Mesenchymal stem cell (in vitro differentiated cells and primary cell): ENCODE results near the gene TNS4.
A peak's percentile ranks its signal among the peaks of the same experiment; 100 is the strongest.

Source experiments
- DNase-seq: peaks from one replicate; pipeline ENCODE4 v3.0.0-alpha.2; 2013
- H2AFZ ChIP-seq: one replicate; pipeline ENCODE4 v1.6.1; 2013; ENCODE audit warnings: low read depth, mild to moderate bottlenecking, control low read depth, inconsistent platforms, low read length, moderate library complexity
- H2AK5ac ChIP-seq: 2 replicates; pipeline ENCODE4 v1.6.1; 2013; ENCODE audit warnings: low read length, moderate library complexity, mild to moderate bottlenecking, inconsistent platforms; ENCODE audit not compliant: severe bottlenecking
- H2BK120ac ChIP-seq: one replicate; pipeline ENCODE4 v1.6.1; 2013; ENCODE audit warnings: low read depth, mild to moderate bottlenecking, inconsistent platforms, low read length, moderate library complexity
- H2BK12ac ChIP-seq, 2 experiments: one replicate each; pipeline ENCODE4 v1.6.1; 2013; ENCODE audit warnings: inconsistent platforms in 2 of 2, low read length in 2 of 2, mild to moderate bottlenecking in 2 of 2, moderate library complexity in 2 of 2, control low read depth in 1 of 2
- H2BK15ac ChIP-seq: one replicate; pipeline ENCODE4 v1.6.1; 2013; ENCODE audit warnings: mild to moderate bottlenecking, low read depth, inconsistent platforms; ENCODE audit not compliant: poor library complexity, severe bottlenecking
- H2BK5ac ChIP-seq: 2 replicates; pipeline ENCODE4 v1.6.1; 2013; ENCODE audit warnings: low read depth, mild to moderate bottlenecking, low read length, control low read depth, inconsistent platforms; ENCODE audit not compliant: poor library complexity, severe bottlenecking
- H3K14ac ChIP-seq, 2 experiments: one replicate each; pipeline ENCODE4 v1.6.1; 2013; ENCODE audit warnings: inconsistent platforms in 2 of 2, low read length in 2 of 2, control low read depth in 1 of 2, mild to moderate bottlenecking in 1 of 2, moderate library complexity in 1 of 2
- H3K18ac ChIP-seq, 2 experiments: one replicate each; pipeline ENCODE4 v1.6.1; 2013; ENCODE audit warnings: inconsistent platforms in 2 of 2, low read length in 2 of 2, control low read depth in 1 of 2, low read depth in 1 of 2, mild to moderate bottlenecking in 1 of 2
- H3K23ac ChIP-seq, 2 experiments: one replicate each; pipeline ENCODE4 v1.6.1; 2013; ENCODE audit warnings: inconsistent platforms in 2 of 2, low read length in 2 of 2, mild to moderate bottlenecking in 2 of 2, moderate library complexity in 2 of 2, control low read depth in 1 of 2
- H3K27ac ChIP-seq: 2 replicates; pipeline ENCODE4 v1.5.1; 2013; ENCODE audit warnings: mild to moderate bottlenecking, moderate library complexity, low read length, control low read depth, inconsistent platforms; ENCODE audit not compliant: poor library complexity, severe bottlenecking
- H3K27me3 ChIP-seq, 2 experiments: 2 replicates each; pipeline versions ENCODE4 v1.6.1 to v1.7.0; 2013; ENCODE audit warnings: low read length in 2 of 2, mild to moderate bottlenecking in 2 of 2, moderate library complexity in 2 of 2, control low read depth in 1 of 2, inconsistent platforms in 1 of 2; ENCODE audit not compliant: control insufficient read depth in 1 of 2, insufficient read depth in 1 of 2
- H3K36me3 ChIP-seq, 2 experiments: 2 replicates each; pipeline versions ENCODE4 v1.6.1 to v1.7.0; 2013; ENCODE audit warnings: low read length in 2 of 2, control low read depth in 1 of 2, inconsistent platforms in 1 of 2, low read depth in 1 of 2, mild to moderate bottlenecking in 1 of 2; ENCODE audit not compliant: insufficient read depth in 2 of 2, control insufficient read depth in 1 of 2
- H3K4ac ChIP-seq, 2 experiments: one replicate each; pipeline ENCODE4 v1.6.1; 2013; ENCODE audit warnings: inconsistent platforms in 2 of 2, low read length in 2 of 2, mild to moderate bottlenecking in 2 of 2, moderate library complexity in 2 of 2, control low read depth in 1 of 2, low read depth in 1 of 2
- H3K4me1 ChIP-seq: 2 replicates; pipeline ENCODE4 v1.6.1; 2013; ENCODE audit warnings: low read depth, low read length, control low read depth; ENCODE audit not compliant: control insufficient read depth, insufficient read depth
- H3K4me2 ChIP-seq: 2 replicates; pipeline ENCODE4 v1.6.1; 2013; ENCODE audit warnings: low read length, mild to moderate bottlenecking, inconsistent platforms; ENCODE audit not compliant: poor library complexity, severe bottlenecking
- H3K4me3 ChIP-seq, 2 experiments: 2 replicates each; pipeline versions ENCODE4 v1.5.1 to v1.7.0; 2013; ENCODE audit warnings: low read length in 2 of 2, mild to moderate bottlenecking in 2 of 2, control low read depth in 1 of 2, low read depth in 1 of 2; ENCODE audit not compliant: insufficient read depth in 1 of 2
- H3K79me1 ChIP-seq: replicated peaks from 2 replicates; pipeline ENCODE4 v1.6.1; 2013; ENCODE audit warnings: mild to moderate bottlenecking, control low read depth, low read length, inconsistent platforms; ENCODE audit not compliant: poor library complexity, severe bottlenecking
- H3K9ac ChIP-seq: 2 replicates; pipeline ENCODE4 v1.7.0; 2013; ENCODE audit warnings: mild to moderate bottlenecking, low read length, moderate library complexity
- H3K9me3 ChIP-seq: 2 replicates; pipeline ENCODE4 v1.7.0; 2013; ENCODE audit warnings: mild to moderate bottlenecking, low read length; ENCODE audit not compliant: control insufficient read depth
- H4K8ac ChIP-seq: one replicate; pipeline ENCODE4 v1.6.1; 2013; ENCODE audit warnings: inconsistent platforms, mild to moderate bottlenecking, low read length, moderate library complexity
- H4K91ac ChIP-seq: one replicate; pipeline ENCODE4 v1.6.1; 2013; ENCODE audit warnings: mild to moderate bottlenecking, low read length, inconsistent platforms
- WGBS: methylation state at CpG from one replicate; pipeline ENCODE4 v1.1.7; 2013; ENCODE audit warnings: mixed read lengths; 5-methylcytosine and 5-hydroxymethylcytosine counted together

Gene TNS4

DNA sequence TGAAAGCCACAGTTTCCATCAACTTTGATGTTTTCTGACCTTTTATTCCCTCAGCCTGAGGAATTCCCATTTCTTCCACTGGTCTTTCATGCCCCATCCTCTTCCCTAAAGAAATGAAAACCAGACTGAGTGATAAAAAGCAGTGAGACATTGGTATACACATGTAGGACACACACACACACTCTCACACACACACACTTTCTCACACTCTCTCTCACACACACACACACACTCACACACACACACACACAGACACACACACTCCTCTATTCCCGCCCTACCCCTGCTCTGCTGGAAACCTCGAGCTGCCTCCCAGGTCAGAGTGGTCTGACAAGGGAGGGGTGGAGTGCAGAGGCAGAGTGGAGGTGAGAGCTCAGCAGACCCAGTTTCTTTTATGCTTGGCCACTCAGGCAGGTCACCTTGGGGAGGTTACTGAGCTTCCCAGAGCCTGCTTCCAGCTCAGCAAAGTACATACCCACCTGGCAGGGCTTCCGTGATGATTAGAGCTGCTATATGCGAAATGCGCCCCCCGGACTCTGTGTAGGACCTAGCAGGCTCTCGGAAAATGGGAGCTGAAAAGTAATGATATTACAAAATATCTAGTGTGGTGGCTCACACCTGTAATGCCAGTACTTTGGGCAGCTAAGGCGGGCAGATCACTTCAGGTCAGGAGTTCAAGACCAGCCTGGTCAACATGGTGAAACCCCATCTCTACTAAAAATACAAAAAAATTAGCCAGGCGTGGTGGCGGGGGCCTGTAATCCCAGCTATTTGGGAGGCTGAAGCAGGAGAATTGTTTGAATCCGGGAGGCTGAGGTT, 33.2 kb upstream of the TNS4 start:
- Histone ChIP-seq H3K27me3 (no peaks in the 10 kb centered on the region), H2AK5ac (peak overlapping the region; percentile 36), H4K8ac (peak overlapping the region; percentile 61)

DNA sequence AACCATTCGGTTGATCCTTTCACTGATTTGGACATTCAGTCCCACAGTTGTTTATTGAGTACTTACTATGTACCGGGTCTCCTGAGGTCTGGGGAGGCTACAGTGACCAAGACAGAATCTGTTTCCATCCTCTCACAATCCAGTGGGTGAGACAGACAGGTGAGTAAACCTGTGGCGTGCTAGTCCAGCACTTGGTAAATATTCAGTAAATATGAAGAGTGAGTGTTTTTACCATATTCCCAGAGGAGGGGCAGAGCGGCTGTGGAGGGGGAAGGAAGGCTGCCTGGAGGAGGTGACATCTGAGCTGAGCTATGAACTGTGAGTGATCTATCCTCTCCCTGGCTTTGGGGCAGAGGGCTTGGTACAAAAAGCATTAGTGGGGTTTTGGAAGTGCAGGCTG, 32.5 kb upstream of the TNS4 start:
- Histone ChIP-seq H2AFZ (no peak overlapping the region), H3K9me3 (no peaks in the 10 kb centered on the region), H3K4me1 (peaks cover 23% of the 10 kb centered on the region), H3K4me2 (no peak overlapping the region), H2AK5ac (peak overlapping the region; percentile 24), H3K4me3 (no peak overlapping the region), H3K36me3 (no peaks in the 10 kb centered on the region), H3K27ac (peak overlapping the region; percentile 24), H4K91ac (no peak overlapping the region), H3K23ac (no peak overlapping the region), H4K8ac (no peak overlapping the region), H3K9ac (peak overlapping the region; percentile 58), H3K14ac (no peak overlapping the region), H3K79me1 (no peaks in the 10 kb centered on the region), H3K4ac (peak overlapping the region in 1 of 2 experiments; percentile 67), H2BK15ac (no peak overlapping the region), H2BK120ac (peak overlapping the region; percentile 6), H2BK12ac (peak overlapping the region; percentile 51 to 98), H3K27me3 (no peaks in the 10 kb centered on the region), H3K18ac (peak overlapping the region in 1 of 2 experiments; percentile 75), H2BK5ac (no peak overlapping the region)
- WGBS = 82% methylated on average over 4 of the region's 4 CpGs
- DNase-seq = no peak

More for the DNA sequence above, 33.2 kb upstream of the TNS4 start:
- no peak overlapping the region for H3K23ac ChIP-seq
- no peak overlapping the region for H3K4me3 ChIP-seq
- H3K36me3 ChIP-seq = no peaks in the 10 kb centered on the region
- H3K9me3 ChIP-seq = no peaks in the 10 kb centered on the region
- H2AFZ ChIP-seq = peak overlapping the region; percentile 29
- no peaks in the 10 kb centered on the region for H3K79me1 ChIP-seq
- H2BK15ac ChIP-seq = peak overlapping the region; percentile 26
- H3K14ac ChIP-seq = no peak overlapping the region
- over 99% methylated on average over 8 of the region's 11 CpGs for WGBS
- H3K4me2 ChIP-seq = no peak overlapping the region
- peak overlapping the region; percentile 81 for H4K91ac ChIP-seq
- H3K9ac ChIP-seq = peak overlapping the region; percentile 58
- peak overlapping the region in 1 of 2 experiments; percentile 76 for H3K18ac ChIP-seq
- no peak overlapping the region for H2BK5ac ChIP-seq
- H2BK12ac ChIP-seq = peak overlapping the region in 1 of 2 experiments; percentile 98
- H3K4me1 ChIP-seq = peaks cover 25% of the 10 kb centered on the region
- H2BK120ac ChIP-seq = peak overlapping the region; percentile 6
- H3K4ac ChIP-seq = peak overlapping the region; percentile 37 to 40
- H3K27ac ChIP-seq = peak overlapping the region; percentile 24
- peak; percentile 54 for DNase-seq

DNA sequence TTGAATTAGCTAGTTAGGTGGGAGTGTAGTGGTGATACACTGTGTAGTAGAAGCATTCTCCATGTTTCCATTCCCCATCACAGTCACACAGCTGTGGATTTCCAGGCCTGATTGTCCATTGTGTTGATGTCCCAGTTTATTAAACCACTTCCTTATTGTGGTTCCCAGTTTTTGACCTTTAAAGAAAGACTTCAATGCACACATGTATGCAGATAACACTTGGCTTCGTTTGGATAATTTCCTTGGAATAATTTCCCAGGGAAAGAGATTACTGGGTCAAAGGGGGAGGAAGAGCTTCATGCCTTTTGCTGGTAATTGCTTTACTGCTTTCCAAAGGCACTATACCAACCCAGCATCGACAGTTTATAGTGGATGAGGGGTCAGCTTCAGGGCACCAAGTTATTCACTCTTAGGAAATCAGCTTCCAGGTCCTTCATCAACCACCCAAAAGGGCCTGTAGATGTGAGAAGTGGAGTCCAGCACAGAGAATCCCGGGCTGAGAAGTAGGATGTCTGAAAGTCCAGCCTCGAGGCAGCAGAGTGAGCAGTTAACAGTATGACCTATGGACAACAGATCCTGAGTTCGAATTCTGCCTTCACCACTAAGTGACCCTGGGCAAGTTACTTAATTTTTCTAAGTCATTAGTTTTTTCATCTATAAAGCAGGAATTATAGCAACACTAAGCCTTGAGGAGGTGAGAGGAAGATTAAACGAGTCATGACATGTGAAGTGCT, 31.3 kb upstream of the TNS4 start:
- Histone ChIP-seq H4K91ac (no peak overlapping the region), H3K36me3 (no peaks in the 10 kb centered on the region), H2BK120ac (no peak overlapping the region), H3K9me3 (no peaks in the 10 kb centered on the region), H3K18ac (peak overlapping the region in 1 of 2 experiments; percentile 48), H3K4me1 (peaks cover 17% of the 10 kb centered on the region), H3K27me3 (no peaks in the 10 kb centered on the region), H3K9ac (peak overlapping the region; percentile 58), H3K23ac (no peak overlapping the region), H3K4me3 (no peak overlapping the region), H3K79me1 (no peaks in the 10 kb centered on the region), H3K27ac (peak overlapping the region; percentile 6), H3K4me2 (no peak overlapping the region), H3K14ac (no peak overlapping the region), H2AFZ (no peak overlapping the region), H2BK15ac (no peak overlapping the region), H3K4ac (peak overlapping the region in 1 of 2 experiments; percentile 43), H2BK12ac (peak overlapping the region in 1 of 2 experiments; percentile 57), H4K8ac (no peak overlapping the region), H2BK5ac (no peak overlapping the region), H2AK5ac (peak overlapping the region; percentile 27)
- no peak for DNase-seq
- WGBS = 73% methylated on average over 3 of the region's 6 CpGs
